ENCODE measurements around the gene DOHH. TPM values are rescaled to one million over a fixed set of nuclear protein-coding genes. Genes with fewer than 3 reads are reported as not detected.

The DOHH gene
- total RNA-seq, 1 donor from 2014 or later = 19.4 TPM

- intact Hi-C loops (cut with micrococcal nuclease) = loop anchor here (1.0 to 10.0 kb wide), 14 partner anchors 26 to 1289 kb away; partner anchors contain the start of genes CACTIN, CHAF1A, EEF2 and FEM1A
Observed at GRCh38 chr19:3505598-3506383, 5.3 kb upstream of the DOHH start, which contains the start of gene FZR1. TSS of gene FZR1 (plus strand) at chr19:3506311. CDS start at chr19:3522990, 16,679 bp downstream.

GRCh38 chr19:3504735-3505134 lies 4.3 kb upstream of the DOHH start:
- intact Hi-C loops (cut with micrococcal nuclease) = loop anchor here (5.0 to 10.0 kb wide), 7 partner anchors 320 to 1290 kb away; partner anchors contain the start of genes CHAF1A, EEF2, FEM1A and NCLN

DNA sequence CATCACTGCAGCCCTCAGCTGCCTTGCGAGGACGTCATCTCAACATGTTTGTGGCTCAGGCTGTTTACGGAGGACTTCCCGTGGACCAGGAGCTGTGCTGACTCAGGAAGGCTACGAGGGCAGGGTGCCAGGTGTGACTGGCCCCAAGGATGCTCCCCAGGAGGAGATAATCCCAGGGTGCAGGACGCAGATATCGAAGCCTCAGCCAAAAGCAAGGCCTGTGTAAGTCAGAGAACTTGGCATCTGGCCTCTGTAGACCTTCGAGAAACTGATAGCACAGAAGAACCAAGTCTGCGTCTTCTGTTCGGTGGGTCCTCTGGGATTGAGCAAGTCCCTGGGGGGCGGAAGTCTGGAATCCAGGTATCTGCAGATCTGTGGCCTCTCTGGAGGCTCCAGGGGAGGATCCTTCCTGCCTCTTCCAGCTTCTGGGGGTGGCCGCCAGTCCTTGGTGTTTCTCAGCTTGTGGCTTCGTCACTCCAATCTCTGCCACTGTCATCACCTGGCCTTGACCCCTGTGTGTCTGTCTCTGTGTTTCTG lies 2.6 kb upstream of the DOHH start:
- intact Hi-C loops (cut with micrococcal nuclease) = loop anchor here (10.0 kb wide), 6 partner anchors 318 to 1292 kb away; partner anchors contain the start of genes EEF2, FEM1A, NCLN and SGTA

GRCh38 chr19:3501780-3502179 lies 1.3 kb upstream of the DOHH start:
- intact Hi-C loops (cut with micrococcal nuclease) = loop anchor here (10.0 kb wide), 6 partner anchors 317 to 1293 kb away; partner anchors contain the start of genes EEF2, FEM1A, NCLN and SGTA

DNA sequence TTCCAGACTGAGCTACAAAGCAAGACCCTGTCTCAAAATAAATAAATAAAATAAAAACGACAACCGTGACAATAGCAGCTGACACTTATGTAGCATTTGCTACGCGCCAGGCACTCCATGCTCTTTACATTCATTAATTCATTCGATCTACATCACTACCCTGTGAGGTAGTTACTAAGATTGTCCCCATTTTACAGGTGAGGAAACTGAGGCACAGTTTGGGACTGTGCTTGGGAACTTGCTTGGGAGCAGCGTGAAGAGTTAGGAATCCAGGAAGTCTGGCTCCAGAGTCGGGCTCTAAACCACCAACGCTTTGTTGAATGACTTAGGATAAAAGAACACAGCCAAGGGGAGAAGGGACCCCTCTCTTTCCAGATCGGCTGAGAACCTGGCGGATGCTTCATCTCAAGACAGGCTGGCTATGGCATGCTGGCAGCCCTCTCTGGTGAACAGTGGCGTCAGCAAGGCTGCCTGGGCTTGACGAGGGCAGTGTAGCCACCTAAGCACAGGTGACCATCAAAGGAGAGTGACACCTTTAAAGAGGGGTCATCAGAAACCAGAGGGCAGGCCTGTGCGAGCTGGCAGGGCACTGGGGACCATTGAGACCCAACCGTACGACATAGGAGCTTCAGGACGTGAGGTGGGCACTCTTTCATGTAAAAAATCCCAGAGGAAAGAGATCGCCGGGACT lies 591 bp downstream of the DOHH start:
- intact Hi-C loops (cut with micrococcal nuclease) = loop anchor here (1.0 to 10.0 kb wide), 7 partner anchors 65 to 1295 kb away; partner anchors contain the start of genes EEF2, FEM1A, NCLN and SGTA

- intact Hi-C loops (cut with micrococcal nuclease) = no loop called here
Observed at GRCh38 chr19:3497757-3498520, 2.5 kb downstream of the DOHH start.

- intact Hi-C loops (cut with micrococcal nuclease) = no loop called here
Observed at GRCh38 chr19:3496392-3497273, 3.8 kb downstream of the DOHH start.

DNA sequence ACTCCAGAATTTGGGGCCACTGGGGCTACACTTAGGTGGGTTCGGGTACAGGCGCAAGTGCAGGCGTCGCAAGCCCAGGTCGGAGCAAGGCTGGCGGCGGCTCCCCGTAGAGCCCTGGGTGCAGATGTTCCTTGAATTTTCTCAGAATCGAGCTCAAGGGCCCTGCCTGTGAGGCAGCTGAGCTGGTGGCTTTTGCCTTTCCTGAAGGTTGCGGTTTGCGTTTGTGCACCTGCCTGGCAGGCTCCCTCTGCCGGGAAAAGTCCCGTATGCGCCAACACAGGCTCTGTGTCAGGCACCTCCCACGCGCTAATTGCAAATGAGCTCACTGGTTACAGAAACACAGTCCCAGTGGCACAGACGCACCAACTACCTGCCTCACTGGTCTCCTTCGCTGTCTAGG lies 5.9 kb downstream of the DOHH start:
- intact Hi-C loops (cut with micrococcal nuclease) = loop anchor here (1.0 kb wide), 1 partner anchor 15 kb away; no protein-coding TSS in a partner anchor

- intact Hi-C loops (cut with micrococcal nuclease) = loop anchor here (1.0 kb wide), 1 partner anchor 15 kb away; no protein-coding TSS in a partner anchor
Observed at GRCh38 chr19:3494051-3494450, 6.4 kb downstream of the DOHH start.

GRCh38 chr19:3493651-3494050 lies 6.8 kb downstream of the DOHH start:
- intact Hi-C loops (cut with micrococcal nuclease) = loop anchor here (1.0 kb wide), 1 partner anchor 14 kb away; no protein-coding TSS in a partner anchor

GRCh38 chr19:3492919-3493318 lies 7.6 kb downstream of the DOHH start:
- intact Hi-C loops (cut with micrococcal nuclease) = no loop called here

DNA sequence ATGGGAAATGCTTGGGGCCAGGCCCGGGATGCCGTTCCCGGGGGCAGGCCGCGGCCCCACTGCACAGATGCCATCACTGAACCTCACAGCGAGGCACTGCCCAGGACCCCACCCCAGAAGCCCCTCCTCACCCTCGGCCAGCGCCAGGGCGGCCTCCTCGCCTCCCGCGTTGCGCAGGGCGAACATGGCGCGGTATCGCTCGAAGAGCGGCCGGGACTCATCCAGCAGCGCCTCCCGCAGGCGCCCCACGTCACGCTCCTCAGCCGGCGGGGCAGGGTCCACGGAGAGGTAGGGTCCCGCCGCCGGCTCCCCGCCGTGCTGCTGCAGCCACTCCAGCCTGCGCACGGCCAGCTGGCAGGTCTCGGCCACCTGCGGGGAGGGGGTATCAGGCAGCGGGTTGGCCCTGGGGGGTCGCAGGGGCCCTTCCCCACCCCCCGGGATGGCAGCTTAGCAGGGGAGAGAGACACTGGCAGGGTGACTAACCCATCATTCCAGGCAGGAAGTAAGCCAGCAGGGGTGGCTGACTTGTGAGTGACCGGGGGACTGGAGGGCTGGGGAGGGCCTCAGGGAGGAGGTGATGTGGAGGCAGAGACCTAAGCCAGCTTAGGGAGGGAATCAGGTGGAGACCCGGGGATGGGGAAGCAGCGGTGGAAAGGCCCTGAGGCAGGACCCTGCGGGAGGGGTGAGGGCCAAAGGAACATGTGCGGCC lies 8.2 kb downstream of the DOHH start:
- intact Hi-C loops (cut with micrococcal nuclease) = no loop called here

DNA sequence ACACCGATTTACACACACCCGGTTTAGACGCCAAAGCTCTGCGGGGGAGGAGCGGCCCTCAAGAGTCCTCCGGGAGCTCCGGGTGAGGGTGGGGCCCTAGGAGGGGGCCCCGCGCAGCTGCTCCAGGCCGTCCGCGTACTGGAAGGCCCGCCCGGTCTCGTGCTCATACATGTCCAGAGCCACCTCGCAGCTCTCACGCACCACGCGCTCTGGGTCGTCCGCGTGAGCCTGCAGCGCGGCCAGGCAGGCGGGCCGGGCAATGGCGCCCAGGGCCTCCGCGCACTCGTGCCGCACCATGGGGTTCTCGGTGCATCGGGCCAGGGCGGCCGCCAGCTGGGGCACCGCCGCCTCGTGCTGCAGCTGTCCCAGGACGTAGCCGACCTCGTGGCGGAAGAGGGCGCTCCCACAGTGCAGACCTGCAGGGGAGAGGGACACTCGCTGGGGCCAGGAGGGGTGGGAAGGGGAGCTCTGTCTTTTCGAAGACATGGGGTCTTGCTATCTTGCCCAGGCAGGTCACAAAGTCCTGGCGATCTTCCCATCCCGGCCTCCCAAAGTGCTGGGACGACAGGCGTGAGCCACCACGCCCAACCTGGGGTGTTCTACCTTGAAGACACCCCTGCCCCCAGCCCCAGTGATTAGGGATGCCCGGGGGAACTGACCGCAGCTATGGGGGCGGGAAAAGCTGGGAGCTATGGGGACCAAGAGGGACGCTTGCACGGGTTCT lies 8.9 kb downstream of the DOHH start:
- intact Hi-C loops (cut with micrococcal nuclease) = no loop called here

GRCh38 chr19:3483226-3483628 lies 17.2 kb downstream of the DOHH start, which contains the start of gene SMIM44:
TSS of gene SMIM44 (minus strand) at chr19:3483441. CDS start at chr19:3483403, 38 bp downstream.
- intact Hi-C loops (cut with micrococcal nuclease) = loop anchor here (10.0 kb wide), 1 partner anchor 838 kb away; no protein-coding TSS in a partner anchor

GRCh38 chr19:3482507-3483225 lies 17.8 kb downstream of the DOHH start:
- intact Hi-C loops (cut with micrococcal nuclease) = loop anchor here (10.0 kb wide), 1 partner anchor 838 kb away; no protein-coding TSS in a partner anchor

DNA sequence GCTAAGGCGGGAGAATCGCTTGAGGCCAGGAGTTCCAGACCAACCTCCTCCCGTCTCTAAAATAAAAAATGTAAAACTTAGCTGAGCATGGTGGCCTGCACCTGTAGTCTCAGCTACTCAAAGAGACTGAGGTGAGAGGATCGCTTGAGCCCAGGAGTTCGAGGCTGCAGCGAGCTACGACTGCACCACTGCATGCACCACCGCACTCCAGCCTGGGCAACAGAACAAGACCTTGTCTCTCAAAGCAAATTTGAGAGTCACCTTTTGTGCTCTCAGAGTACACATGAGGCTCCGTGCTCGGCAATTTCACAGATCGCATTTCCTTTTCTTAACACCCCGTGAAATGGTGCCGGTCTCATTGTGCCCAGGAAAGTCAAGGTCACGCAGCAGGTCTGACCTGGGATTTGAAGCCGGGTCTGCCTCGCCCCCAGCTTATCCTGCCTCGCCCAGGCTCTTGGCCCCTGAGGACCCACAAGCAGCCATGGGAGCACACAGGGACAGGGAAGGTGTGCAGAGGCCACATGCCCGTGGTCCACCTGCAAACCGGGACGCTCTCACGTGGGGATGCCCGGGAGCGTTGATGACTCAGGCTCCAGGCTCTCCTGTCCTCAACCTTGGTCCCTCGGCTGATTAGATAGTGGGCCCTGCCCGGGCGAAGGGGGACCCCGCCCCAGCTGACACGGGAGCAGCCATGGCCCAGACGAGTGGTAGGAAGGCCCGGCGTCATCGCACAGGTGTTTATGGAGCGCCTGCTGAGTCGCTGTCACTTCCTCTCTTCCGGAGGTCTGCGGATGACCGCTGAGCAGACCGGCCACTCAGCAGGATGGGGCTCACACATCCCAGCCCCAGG lies 19.0 kb downstream of the DOHH start:
- intact Hi-C loops (cut with micrococcal nuclease) = loop anchor here (10.0 kb wide), 1 partner anchor 837 kb away; no protein-coding TSS in a partner anchor

Measured in T-helper 1 cell treated with Interleukin-12 subunit alpha and Interleukin-12 subunit beta and Interleukin-4 antibody, amounts not matched to agents 30 ng/mL and 1 ng/mL, for 36 hours (primary cell).